ENCODE results near the gene TSPY3. TPM values are rescaled to one million over a fixed set of nuclear protein-coding genes. Genes with fewer than 3 reads are reported as not detected.

The TSPY3 gene
- not detected in 2 replicates for total RNA-seq

GRCh38 chrY:9398121-9398520 is at the start of gene TSPY3:
Gene TSPY3, plus strand, starts transcription at chrY:9398421. Its CDS starts 46 bp downstream, at chrY:9398467.

GRCh38 chrY:9357497-9357896 is 40.7 kb upstream of the TSPY3 start, which contains the start of gene TSPY8:
Gene TSPY8, plus strand, starts transcription at chrY:9357797. Its CDS starts 46 bp downstream, at chrY:9357843.

Other genes with a start within 250 kb of the TSPY3 start
- gene TSPY4, start 61.0 kb upstream of the TSPY3 start, total RNA-seq = not detected in 2 replicates
- not detected in 2 replicates for gene TSPY8, start 40.6 kb upstream of the TSPY3 start, total RNA-seq
- not detected in 2 replicates for gene TSPY1, start 68.5 kb downstream of the TSPY3 start, total RNA-seq
- not detected in 2 replicates for gene TSPY9, start 88.8 kb downstream of the TSPY3 start, total RNA-seq
- gene TSPY10, start 129.5 kb downstream of the TSPY3 start, total RNA-seq = not detected in 2 replicates

Measured in vein endothelial cell (primary cell).